DOHH2 (cell line): ENCODE results near the gene CCDC32.

Experiments used
- H3F3A ChIP-seq: fragments of 200-600 bp; sonication (generic), shearing (Covaris generic); 2 replicates; pipeline ENCODE4 v1.6.0; 2016; ENCODE audit warnings: antibody characterized with exemption, mild to moderate bottlenecking; ENCODE audit not compliant: control insufficient read depth, insufficient read depth
- H3K27ac ChIP-seq: fragments of 200-600 bp; sonication (generic); 2 replicates; pipeline ENCODE4 v1.5.1; 2014; ENCODE audit warnings: low read depth, mild to moderate bottlenecking, low read length, moderate library complexity
- H3K27me3 ChIP-seq: fragments of 200-600 bp; sonication (generic); 2 replicates; pipeline ENCODE4 v1.6.1; 2014; ENCODE audit warnings: mild to moderate bottlenecking, low read length, mixed read lengths; ENCODE audit not compliant: control insufficient read depth
- H3K36me3 ChIP-seq: fragments of 200-600 bp; sonication (generic); 2 replicates; pipeline ENCODE4 v1.6.1; 2014; ENCODE audit warnings: mild to moderate bottlenecking, low read length, moderate library complexity, mixed read lengths; ENCODE audit not compliant: control insufficient read depth
- H3K4me1 ChIP-seq: fragments of 200-600 bp; sonication (generic); 2 replicates; pipeline ENCODE4 v1.6.1; 2014; ENCODE audit warnings: mild to moderate bottlenecking, low read length, mixed read lengths; ENCODE audit not compliant: control insufficient read depth
- H3K4me2 ChIP-seq: fragments of 200-600 bp; sonication (generic); 2 replicates; pipeline ENCODE4 v1.6.0; 2014; ENCODE audit warnings: mild to moderate bottlenecking, low read length, moderate library complexity
- H3K4me3 ChIP-seq: fragments of 200-600 bp; sonication (generic); 2 replicates; pipeline ENCODE4 v1.5.1; 2014; ENCODE audit warnings: mild to moderate bottlenecking, low read length, mixed read lengths
- H3K79me2 ChIP-seq: fragments of 200-600 bp; sonication (generic); 2 replicates; pipeline ENCODE4 v1.6.1; 2014; ENCODE audit warnings: mild to moderate bottlenecking, low read length, mixed read lengths; ENCODE audit not compliant: control insufficient read depth
- H3K9me2 ChIP-seq: fragments of 200-600 bp; sonication (generic); replicated peaks from 2 replicates; pipeline ENCODE4 v1.6.1; 2014; ENCODE audit warnings: mild to moderate bottlenecking, low read length, mixed read lengths; ENCODE audit not compliant: control insufficient read depth
- H3K9me3 ChIP-seq: fragments of 200-600 bp; sonication (generic); 2 replicates; pipeline ENCODE4 v1.6.1; 2014; ENCODE audit warnings: antibody characterized with exemption, low read length, mixed read lengths; ENCODE audit not compliant: control insufficient read depth, insufficient read depth
- H4K20me1 ChIP-seq: fragments of 200-600 bp; sonication (generic); 2 replicates; pipeline ENCODE4 v1.6.0; 2014; ENCODE audit warnings: low read depth, mild to moderate bottlenecking, antibody characterized with exemption, low read length, moderate library complexity; ENCODE audit not compliant: control insufficient read depth, insufficient read depth
- EZH2phosphoT487 ChIP-seq: fragments of 200-600 bp; sonication (generic); IDR thresholded peaks from 2 replicates; pipeline ENCODE4 v1.6.1; 2017; ENCODE audit warnings: borderline replicate concordance, mild to moderate bottlenecking, antibody characterized with exemption, low read length, moderate library complexity, mixed read lengths
- TF ChIP-seq, protein P1 (sequence below): fragments of 200-600 bp; sonication (generic); IDR thresholded peaks from one replicate; pipeline ENCODE4 v1.5.1; 2014; ENCODE audit warnings: antibody characterized with exemption, mild to moderate bottlenecking, low read depth, low read length; ENCODE audit not compliant: poor library complexity, severe bottlenecking

CCDC32 gene

DNA sequence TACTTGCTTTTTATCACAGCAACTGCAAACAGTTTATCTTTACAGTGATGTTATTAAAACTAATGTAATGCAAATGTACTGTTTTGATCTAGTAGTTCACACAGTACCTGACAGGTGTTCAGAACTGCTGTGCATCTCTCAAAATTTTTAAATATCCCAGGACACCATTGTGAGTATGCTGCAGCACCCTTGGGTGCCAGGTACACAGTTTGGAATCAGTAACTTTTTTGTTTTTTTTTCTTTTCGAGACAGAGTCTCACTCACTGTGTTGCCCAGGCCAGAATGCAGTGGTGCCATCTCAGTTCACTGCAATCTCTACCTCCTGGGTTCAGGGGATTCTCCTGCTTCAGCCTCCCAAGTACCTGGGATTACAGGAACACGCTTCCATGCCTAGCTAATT is 32.2 kb upstream of the CCDC32 start:
- H3K4me1 ChIP-seq = peaks cover 66% of the 10 kb centered on the region
- peaks cover 20% of the 10 kb centered on the region for H3F3A ChIP-seq
- TF ChIP-seq, protein P1, sequence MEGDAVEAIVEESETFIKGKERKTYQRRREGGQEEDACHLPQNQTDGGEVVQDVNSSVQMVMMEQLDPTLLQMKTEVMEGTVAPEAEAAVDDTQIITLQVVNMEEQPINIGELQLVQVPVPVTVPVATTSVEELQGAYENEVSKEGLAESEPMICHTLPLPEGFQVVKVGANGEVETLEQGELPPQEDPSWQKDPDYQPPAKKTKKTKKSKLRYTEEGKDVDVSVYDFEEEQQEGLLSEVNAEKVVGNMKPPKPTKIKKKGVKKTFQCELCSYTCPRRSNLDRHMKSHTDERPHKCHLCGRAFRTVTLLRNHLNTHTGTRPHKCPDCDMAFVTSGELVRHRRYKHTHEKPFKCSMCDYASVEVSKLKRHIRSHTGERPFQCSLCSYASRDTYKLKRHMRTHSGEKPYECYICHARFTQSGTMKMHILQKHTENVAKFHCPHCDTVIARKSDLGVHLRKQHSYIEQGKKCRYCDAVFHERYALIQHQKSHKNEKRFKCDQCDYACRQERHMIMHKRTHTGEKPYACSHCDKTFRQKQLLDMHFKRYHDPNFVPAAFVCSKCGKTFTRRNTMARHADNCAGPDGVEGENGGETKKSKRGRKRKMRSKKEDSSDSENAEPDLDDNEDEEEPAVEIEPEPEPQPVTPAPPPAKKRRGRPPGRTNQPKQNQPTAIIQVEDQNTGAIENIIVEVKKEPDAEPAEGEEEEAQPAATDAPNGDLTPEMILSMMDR = no peak
- TF ChIP-seq EZH2phosphoT487 = no peak
- 0 out of 2 replicates have a peak, but pooled peaks cover 5% of the 10 kb centered on the region for H4K20me1 ChIP-seq
- no peaks in the 10 kb centered on the region for H3K9me2 ChIP-seq
- H3K27me3 ChIP-seq = no peaks in the 10 kb centered on the region
- H3K4me2 ChIP-seq = peak overlapping the region; percentile 46
- H3K9me3 ChIP-seq = no peaks in the 10 kb centered on the region
- H3K36me3 ChIP-seq = peaks cover 37% of the 10 kb centered on the region
- peaks cover 75% of the 10 kb centered on the region for H3K79me2 ChIP-seq
- peak overlapping the region; percentile 87 for H3K4me3 ChIP-seq
- H3K27ac ChIP-seq = 0 out of 2 replicates have a peak overlapping the region, but pooled peaks have one; percentile 18

DNA sequence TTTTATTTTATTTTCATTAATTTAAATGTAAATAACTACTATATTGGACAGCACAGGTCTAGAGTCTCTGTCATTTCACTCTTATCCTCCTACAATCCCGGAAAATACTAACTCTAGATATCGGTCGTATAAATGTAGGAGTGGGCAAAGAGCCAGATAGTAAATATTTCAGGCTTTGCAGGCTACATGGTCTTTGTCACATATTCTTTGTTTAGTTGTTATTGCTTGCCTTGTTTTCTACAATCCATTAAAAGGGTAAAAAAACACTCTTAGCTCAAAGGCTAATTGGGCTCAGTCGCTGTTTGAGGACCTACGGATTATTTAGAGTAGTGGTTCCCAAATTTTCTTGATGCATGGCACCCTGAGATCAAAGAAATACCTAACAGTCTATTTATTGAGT is 30.9 kb upstream of the CCDC32 start:
- H3K27me3 ChIP-seq = no peaks in the 10 kb centered on the region
- no peaks in the 10 kb centered on the region for H3K9me2 ChIP-seq
- H3K36me3 ChIP-seq = peaks cover 32% of the 10 kb centered on the region
- H3K79me2 ChIP-seq = peaks cover 66% of the 10 kb centered on the region
- H3K27ac ChIP-seq = no peak overlapping the region
- peaks cover 14% of the 10 kb centered on the region for H3F3A ChIP-seq
- peak overlapping the region; percentile 64 for H3K4me2 ChIP-seq
- no peaks in the 10 kb centered on the region for H3K9me3 ChIP-seq
- peaks cover 61% of the 10 kb centered on the region for H3K4me1 ChIP-seq
- 0 out of 2 replicates have a peak, but pooled peaks cover 5% of the 10 kb centered on the region for H4K20me1 ChIP-seq
- H3K4me3 ChIP-seq = peak overlapping the region; percentile 87
- no peak for TF ChIP-seq EZH2phosphoT487

DNA sequence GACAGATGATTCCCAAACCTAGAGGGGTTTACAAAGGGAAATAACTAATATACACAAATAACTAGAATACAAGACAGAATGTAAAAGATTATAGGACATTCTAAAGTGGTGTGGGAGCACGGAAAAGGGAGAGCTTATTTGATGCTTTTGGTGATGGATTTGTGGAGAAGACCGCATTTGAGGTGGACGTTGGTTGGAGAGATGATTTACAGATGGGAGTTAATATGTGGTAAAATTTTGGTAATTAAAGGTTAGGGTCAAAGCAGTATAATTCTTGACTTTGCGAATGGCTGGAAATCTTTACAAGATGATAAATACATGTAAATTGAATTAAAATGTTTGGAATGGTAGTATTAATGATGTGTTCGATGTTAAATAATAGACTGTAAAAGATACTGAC is 30.4 kb upstream of the CCDC32 start:
- Histone ChIP-seq H3K4me2 (peak overlapping the region; percentile 64), H4K20me1 (0 out of 2 replicates have a peak, but pooled peaks cover 5% of the 10 kb centered on the region), H3K27ac (peak overlapping the region; percentile 92), H3K4me1 (peaks cover 60% of the 10 kb centered on the region), H3K36me3 (peaks cover 30% of the 10 kb centered on the region), H3K9me2 (no peaks in the 10 kb centered on the region), H3F3A (peaks cover 10% of the 10 kb centered on the region), H3K4me3 (peak overlapping the region; percentile 87), H3K27me3 (0 out of 2 replicates have a peak, but pooled peaks cover 3% of the 10 kb centered on the region), H3K9me3 (no peaks in the 10 kb centered on the region), H3K79me2 (peaks cover 60% of the 10 kb centered on the region)
- TF ChIP-seq EZH2phosphoT487 = no peak
- TF ChIP-seq, protein P1 = no peak

- H3K27ac ChIP-seq = peak overlapping the region; percentile 92
- peaks cover 9% of the 10 kb centered on the region for H3F3A ChIP-seq
- peaks cover 29% of the 10 kb centered on the region for H3K36me3 ChIP-seq
- peak overlapping the region; percentile 87 for H3K4me3 ChIP-seq
- H4K20me1 ChIP-seq = 0 out of 2 replicates have a peak, but pooled peaks cover 5% of the 10 kb centered on the region
- peaks cover 59% of the 10 kb centered on the region for H3K4me1 ChIP-seq
- H3K79me2 ChIP-seq = peaks cover 52% of the 10 kb centered on the region
- peaks cover 5% of the 10 kb centered on the region for H3K27me3 ChIP-seq
- no peaks in the 10 kb centered on the region for H3K9me3 ChIP-seq
- no peaks in the 10 kb centered on the region for H3K9me2 ChIP-seq
- peak overlapping the region; percentile 64 for H3K4me2 ChIP-seq
- TF ChIP-seq, protein P1 = no peak
- no peak for TF ChIP-seq EZH2phosphoT487
Observed at GRCh38 chr15:40594429-40594836, 29.6 kb upstream of the CCDC32 start.
